DMS79 treated with DMSO at 0.1 percent for 48 hours (cell line): ENCODE data around the gene SPATA19.

ENCODE experiments used
- DNase-seq: peaks from one replicate; lab custom pipeline; 2025; lab: John Stamatoyannopoulos, UW

SPATA19 gene

GRCh38 chr11:133818302-133818701 is 27.0 kb downstream of the SPATA19 start:
- no peak for DNase-seq

- no peak for DNase-seq
Measured at GRCh38 chr11:133817449-133817848, 27.9 kb downstream of the SPATA19 start.

- DNase-seq = no peak
Measured at GRCh38 chr11:133816146-133816870, 29.0 kb downstream of the SPATA19 start.

- DNase-seq = no peak
Measured at GRCh38 chr11:133815636-133816035, 29.7 kb downstream of the SPATA19 start.

- DNase-seq = no peak
Measured at GRCh38 chr11:133814588-133815100, 30.7 kb downstream of the SPATA19 start.

- DNase-seq = no peak
Measured at GRCh38 chr11:133811850-133812685, 33.2 kb downstream of the SPATA19 start.

- DNase-seq = no peak
Measured at GRCh38 chr11:133810766-133811165, 34.5 kb downstream of the SPATA19 start.

- DNase-seq = peak; percentile 20
Measured at GRCh38 chr11:133809569-133810491, 35.5 kb downstream of the SPATA19 start.

GRCh38 chr11:133808393-133809140 is 36.7 kb downstream of the SPATA19 start:
- DNase-seq = no peak

GRCh38 chr11:133803026-133803425 is 42.3 kb downstream of the SPATA19 start:
- no peak for DNase-seq

GRCh38 chr11:133801356-133801755 is 44.0 kb downstream of the SPATA19 start:
- DNase-seq = no peak

GRCh38 chr11:133800666-133801065 is 44.6 kb downstream of the SPATA19 start:
- DNase-seq = no peak

- no peak for DNase-seq
Measured at GRCh38 chr11:133797554-133797953, 47.8 kb downstream of the SPATA19 start.

GRCh38 chr11:133796043-133796795 is 49.1 kb downstream of the SPATA19 start:
- no peak for DNase-seq

- DNase-seq = no peak
Measured at GRCh38 chr11:133795088-133795487, 50.2 kb downstream of the SPATA19 start.

- DNase-seq = no peak
Measured at GRCh38 chr11:133794205-133794604, 51.1 kb downstream of the SPATA19 start.

- DNase-seq = no peak
Measured at GRCh38 chr11:133793271-133794035, 51.9 kb downstream of the SPATA19 start.

- peak; percentile 26 for DNase-seq
Measured at GRCh38 chr11:133790995-133791394, 54.3 kb downstream of the SPATA19 start.
